SK-N-SH treated with all-trans-retinoic acid at 6 μM for 48 hours (cell line): Measurements from ENCODE around the gene GNPTG.

Experiments
- ATAC-seq: fragments of 200-7000 bp; cut with Tn5 transposase; 3 replicates; pipeline ENCODE4 v1.9.1; 2020; ENCODE audit warnings: mild to moderate bottlenecking, moderate library complexity
- ARNTL ChIP-seq: fragments of 450-650 bp; formaldehyde crosslinking; IDR thresholded peaks from 2 replicates; pipeline ENCODE4 v1.5.0; 2020; ENCODE audit warnings: low read depth, mild to moderate bottlenecking, moderate library complexity, borderline replicate concordance
- BACH2 ChIP-seq: fragments of 250-450 bp; sonication (Bioruptor Pico); IDR thresholded peaks from 2 replicates; pipeline ENCODE4 v1.9.0; 2021; ENCODE audit warnings: mild to moderate bottlenecking, borderline replicate concordance
- CSDC2 ChIP-seq: fragments of 250-450 bp; sonication (Bioruptor Pico); IDR thresholded peaks from 2 replicates; pipeline ENCODE4 v1.5.0; 2020; ENCODE audit warnings: mild to moderate bottlenecking, moderate library complexity
- ESRRG ChIP-seq: fragments of 250-450 bp; sonication (Bioruptor Pico); IDR thresholded peaks from 2 replicates; pipeline ENCODE4 v1.6.1; 2021; ENCODE audit warnings: mild to moderate bottlenecking
- GLIS3 ChIP-seq: fragments of 250-450 bp; sonication (Bioruptor Pico); IDR thresholded peaks from 2 replicates; pipeline ENCODE4 v1.5.0; 2020; ENCODE audit warnings: mild to moderate bottlenecking, moderate library complexity
- OSR1 ChIP-seq: fragments of 250-450 bp; sonication (Bioruptor Pico); IDR thresholded peaks from 2 replicates; pipeline ENCODE4 v1.8.0; 2022; ENCODE audit warnings: moderate library complexity, mild to moderate bottlenecking, inconsistent platforms
- POU6F1 ChIP-seq: fragments of 250-450 bp; sonication (Bioruptor Pico); IDR thresholded peaks from 2 replicates; pipeline ENCODE4 v1.8.0; 2021; ENCODE audit warnings: low read depth, mild to moderate bottlenecking, moderate library complexity, borderline replicate concordance
- PPARA ChIP-seq: fragments of 250-450 bp; sonication (Bioruptor Pico); IDR thresholded peaks from 2 replicates; pipeline ENCODE4 v1.5.0; 2020; ENCODE audit warnings: mild to moderate bottlenecking, borderline replicate concordance
- RARB ChIP-seq: fragments of 250-450 bp; sonication (Bioruptor Pico); IDR thresholded peaks from 2 replicates; pipeline ENCODE4 v1.8.0; 2021; ENCODE audit warnings: mild to moderate bottlenecking, moderate library complexity
- SNAI2 ChIP-seq: fragments of 250-450 bp; sonication (Bioruptor Pico); IDR thresholded peaks from 2 replicates; pipeline ENCODE4 v1.5.0; 2020; ENCODE audit warnings: mild to moderate bottlenecking, moderate library complexity
- TCF4 ChIP-seq: fragments of 250-450 bp; sonication (Bioruptor Pico); IDR thresholded peaks from 2 replicates; pipeline ENCODE4 v1.8.0; 2021; ENCODE audit warnings: mild to moderate bottlenecking, moderate library complexity, borderline replicate concordance
- TOX ChIP-seq: fragments of 250-450 bp; sonication (Bioruptor Pico); IDR thresholded peaks from 2 replicates; pipeline ENCODE4 v1.8.0; 2021; ENCODE audit warnings: mild to moderate bottlenecking, moderate library complexity, borderline replicate concordance
- ZC3H10 ChIP-seq: fragments of 250-450 bp; sonication (Bioruptor Pico); IDR thresholded peaks from 2 replicates; pipeline ENCODE4 v1.5.1; 2021; ENCODE audit warnings: mild to moderate bottlenecking, moderate library complexity
- ZFP30 ChIP-seq: fragments of 450-650 bp; formaldehyde crosslinking; IDR thresholded peaks from 2 replicates; pipeline ENCODE4 v1.5.0; 2022; ENCODE audit warnings: mild to moderate bottlenecking, moderate library complexity
- ZNF565 ChIP-seq: fragments of 450-650 bp; formaldehyde crosslinking; conservative IDR thresholded peaks from 2 replicates; pipeline ENCODE4 v1.5.0; 2020; ENCODE audit warnings: low read depth, mild to moderate bottlenecking, moderate library complexity
- ZNF70 ChIP-seq: fragments of 450-650 bp; formaldehyde crosslinking; IDR thresholded peaks from 2 replicates; pipeline ENCODE4 v1.5.0; 2020; ENCODE audit warnings: mild to moderate bottlenecking, moderate library complexity
- ZNF8 ChIP-seq: fragments of 450-650 bp; formaldehyde crosslinking; IDR thresholded peaks from 2 replicates; pipeline ENCODE4 v1.5.0; 2020; ENCODE audit warnings: mild to moderate bottlenecking, moderate library complexity
- TF ChIP-seq, protein P1 (sequence below): fragments of 250-450 bp; sonication (Bioruptor Pico); IDR thresholded peaks from 2 replicates; pipeline ENCODE4 v1.8.0; 2020; ENCODE audit warnings: mild to moderate bottlenecking, moderate library complexity, borderline replicate concordance
- TF ChIP-seq, protein P2 (sequence below): fragments of 250-450 bp; sonication (Bioruptor Pico); IDR thresholded peaks from 2 replicates; pipeline ENCODE4 v1.5.1; 2020; ENCODE audit warnings: low read depth, mild to moderate bottlenecking, moderate library complexity
- TF ChIP-seq, protein P3 (sequence below): fragments of 250-450 bp; sonication (Bioruptor Pico); IDR thresholded peaks from 2 replicates; pipeline ENCODE4 v1.5.1; 2021; ENCODE audit warnings: mild to moderate bottlenecking, moderate library complexity
- TF ChIP-seq, protein P4 (sequence below): fragments of 250-450 bp; sonication (Bioruptor Pico); IDR thresholded peaks from 2 replicates; pipeline ENCODE4 v1.5.0; 2020; ENCODE audit warnings: mild to moderate bottlenecking, moderate library complexity

Gene GNPTG

GRCh38 chr16:1387331-1387730 lies 35.6 kb downstream of the GNPTG start:
- TF ChIP-seq ZC3H10 (no peak), CSDC2 (no peak), RARB (CRISPR knock-in tag) (no peak)
- TF ChIP-seq, all 23 proteins: peak for 0
- ATAC-seq = no peak

- no peak for ATAC-seq
- TF ChIP-seq ZNF8 (no peak), ZFP30 (CRISPR knock-in tag) (no peak), BACH2 (CRISPR knock-in tag) (no peak), ESRRG (CRISPR knock-in tag) (no peak), TOX (CRISPR knock-in tag) (no peak), SNAI2 (CRISPR knock-in tag) (no peak), GLIS3 (CRISPR knock-in tag) (no peak), POU6F1 (CRISPR knock-in tag) (no peak), TCF4 (no peak), RARB (CRISPR knock-in tag) (no peak)
- TF ChIP-seq, protein P1, sequence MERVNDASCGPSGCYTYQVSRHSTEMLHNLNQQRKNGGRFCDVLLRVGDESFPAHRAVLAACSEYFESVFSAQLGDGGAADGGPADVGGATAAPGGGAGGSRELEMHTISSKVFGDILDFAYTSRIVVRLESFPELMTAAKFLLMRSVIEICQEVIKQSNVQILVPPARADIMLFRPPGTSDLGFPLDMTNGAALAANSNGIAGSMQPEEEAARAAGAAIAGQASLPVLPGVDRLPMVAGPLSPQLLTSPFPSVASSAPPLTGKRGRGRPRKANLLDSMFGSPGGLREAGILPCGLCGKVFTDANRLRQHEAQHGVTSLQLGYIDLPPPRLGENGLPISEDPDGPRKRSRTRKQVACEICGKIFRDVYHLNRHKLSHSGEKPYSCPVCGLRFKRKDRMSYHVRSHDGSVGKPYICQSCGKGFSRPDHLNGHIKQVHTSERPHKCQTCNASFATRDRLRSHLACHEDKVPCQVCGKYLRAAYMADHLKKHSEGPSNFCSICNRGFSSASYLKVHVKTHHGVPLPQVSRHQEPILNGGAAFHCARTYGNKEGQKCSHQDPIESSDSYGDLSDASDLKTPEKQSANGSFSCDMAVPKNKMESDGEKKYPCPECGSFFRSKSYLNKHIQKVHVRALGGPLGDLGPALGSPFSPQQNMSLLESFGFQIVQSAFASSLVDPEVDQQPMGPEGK (CRISPR knock-in tag) = no peak
- TF ChIP-seq, protein P2, sequence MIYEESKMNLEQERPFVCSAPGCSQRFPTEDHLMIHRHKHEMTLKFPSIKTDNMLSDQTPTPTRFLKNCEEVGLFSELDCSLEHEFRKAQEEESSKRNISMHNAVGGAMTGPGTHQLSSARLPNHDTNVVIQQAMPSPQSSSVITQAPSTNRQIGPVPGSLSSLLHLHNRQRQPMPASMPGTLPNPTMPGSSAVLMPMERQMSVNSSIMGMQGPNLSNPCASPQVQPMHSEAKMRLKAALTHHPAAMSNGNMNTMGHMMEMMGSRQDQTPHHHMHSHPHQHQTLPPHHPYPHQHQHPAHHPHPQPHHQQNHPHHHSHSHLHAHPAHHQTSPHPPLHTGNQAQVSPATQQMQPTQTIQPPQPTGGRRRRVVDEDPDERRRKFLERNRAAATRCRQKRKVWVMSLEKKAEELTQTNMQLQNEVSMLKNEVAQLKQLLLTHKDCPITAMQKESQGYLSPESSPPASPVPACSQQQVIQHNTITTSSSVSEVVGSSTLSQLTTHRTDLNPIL (CRISPR knock-in tag) = no peak
- TF ChIP-seq, all 23 proteins: peak for 0
These were observed 38.0 kb downstream of the GNPTG start for GRCh38 chr16:1389762-1390161.

GRCh38 chr16:1390239-1390779 lies 38.6 kb downstream of the GNPTG start:
- TF ChIP-seq SNAI2 (CRISPR knock-in tag) (no peak), GLIS3 (CRISPR knock-in tag) (no peak), POU6F1 (CRISPR knock-in tag) (no peak), BACH2 (CRISPR knock-in tag) (no peak), TCF4 (no peak), ZFP30 (CRISPR knock-in tag) (no peak), ZNF8 (no peak), RARB (CRISPR knock-in tag) (no peak), ARNTL (no peak), ZNF565 (no peak), OSR1 (CRISPR knock-in tag) (no peak), ESRRG (CRISPR knock-in tag) (no peak), TOX (CRISPR knock-in tag) (no peak), ZNF70 (CRISPR knock-in tag) (no peak), PPARA (no peak)
- TF ChIP-seq, protein P1 (CRISPR knock-in tag) = no peak
- TF ChIP-seq, protein P2 (CRISPR knock-in tag) = no peak
- TF ChIP-seq, protein P3, sequence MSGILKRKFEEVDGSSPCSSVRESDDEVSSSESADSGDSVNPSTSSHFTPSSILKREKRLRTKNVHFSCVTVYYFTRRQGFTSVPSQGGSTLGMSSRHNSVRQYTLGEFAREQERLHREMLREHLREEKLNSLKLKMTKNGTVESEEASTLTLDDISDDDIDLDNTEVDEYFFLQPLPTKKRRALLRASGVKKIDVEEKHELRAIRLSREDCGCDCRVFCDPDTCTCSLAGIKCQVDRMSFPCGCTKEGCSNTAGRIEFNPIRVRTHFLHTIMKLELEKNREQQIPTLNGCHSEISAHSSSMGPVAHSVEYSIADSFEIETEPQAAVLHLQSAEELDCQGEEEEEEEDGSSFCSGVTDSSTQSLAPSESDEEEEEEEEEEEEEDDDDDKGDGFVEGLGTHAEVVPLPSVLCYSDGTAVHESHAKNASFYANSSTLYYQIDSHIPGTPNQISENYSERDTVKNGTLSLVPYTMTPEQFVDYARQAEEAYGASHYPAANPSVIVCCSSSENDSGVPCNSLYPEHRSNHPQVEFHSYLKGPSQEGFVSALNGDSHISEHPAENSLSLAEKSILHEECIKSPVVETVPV = no peak
- TF ChIP-seq, protein P4, sequence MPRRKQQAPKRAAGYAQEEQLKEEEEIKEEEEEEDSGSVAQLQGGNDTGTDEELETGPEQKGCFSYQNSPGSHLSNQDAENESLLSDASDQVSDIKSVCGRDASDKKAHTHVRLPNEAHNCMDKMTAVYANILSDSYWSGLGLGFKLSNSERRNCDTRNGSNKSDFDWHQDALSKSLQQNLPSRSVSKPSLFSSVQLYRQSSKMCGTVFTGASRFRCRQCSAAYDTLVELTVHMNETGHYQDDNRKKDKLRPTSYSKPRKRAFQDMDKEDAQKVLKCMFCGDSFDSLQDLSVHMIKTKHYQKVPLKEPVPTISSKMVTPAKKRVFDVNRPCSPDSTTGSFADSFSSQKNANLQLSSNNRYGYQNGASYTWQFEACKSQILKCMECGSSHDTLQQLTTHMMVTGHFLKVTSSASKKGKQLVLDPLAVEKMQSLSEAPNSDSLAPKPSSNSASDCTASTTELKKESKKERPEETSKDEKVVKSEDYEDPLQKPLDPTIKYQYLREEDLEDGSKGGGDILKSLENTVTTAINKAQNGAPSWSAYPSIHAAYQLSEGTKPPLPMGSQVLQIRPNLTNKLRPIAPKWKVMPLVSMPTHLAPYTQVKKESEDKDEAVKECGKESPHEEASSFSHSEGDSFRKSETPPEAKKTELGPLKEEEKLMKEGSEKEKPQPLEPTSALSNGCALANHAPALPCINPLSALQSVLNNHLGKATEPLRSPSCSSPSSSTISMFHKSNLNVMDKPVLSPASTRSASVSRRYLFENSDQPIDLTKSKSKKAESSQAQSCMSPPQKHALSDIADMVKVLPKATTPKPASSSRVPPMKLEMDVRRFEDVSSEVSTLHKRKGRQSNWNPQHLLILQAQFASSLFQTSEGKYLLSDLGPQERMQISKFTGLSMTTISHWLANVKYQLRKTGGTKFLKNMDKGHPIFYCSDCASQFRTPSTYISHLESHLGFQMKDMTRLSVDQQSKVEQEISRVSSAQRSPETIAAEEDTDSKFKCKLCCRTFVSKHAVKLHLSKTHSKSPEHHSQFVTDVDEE = no peak
- no peak for ATAC-seq
